Fibroblast of lung (primary cell): ENCODE results near the gene TSEN54. TPM values are rescaled to one million over a fixed set of nuclear protein-coding genes. Genes with fewer than 3 reads are reported as not detected.

Experiments used
- DNase-seq, 2 donors: peaks; one replicate each; pipeline versions ENCODE4 v3.0.0 to v3.0.0-alpha.2; 2010; ENCODE audit warnings: low read depth in 2 of 2
- H2AFZ ChIP-seq: 2 replicates; pipeline ENCODE4 v1.5.1; 2012; ENCODE audit warnings: low read length, control low read depth, inconsistent platforms
- H3K27ac ChIP-seq: 2 replicates; pipeline ENCODE4 v1.5.1; 2011; ENCODE audit warnings: low read length, control low read depth; ENCODE audit not compliant: insufficient read depth
- H3K27me3 ChIP-seq: 2 replicates; pipeline ENCODE4 v1.5.1; 2011; ENCODE audit warnings: mild to moderate bottlenecking, low read length; ENCODE audit not compliant: control insufficient read depth, insufficient read depth
- H3K36me3 ChIP-seq: 2 replicates; pipeline ENCODE4 v1.5.1; 2011; ENCODE audit warnings: low read length; ENCODE audit not compliant: control insufficient read depth, insufficient read depth
- H3K4me1 ChIP-seq: 2 replicates; pipeline ENCODE4 v1.5.1; 2011; ENCODE audit warnings: low read length; ENCODE audit not compliant: control insufficient read depth, insufficient read depth; ENCODE audit errors: extremely low read depth
- H3K4me2 ChIP-seq: 2 replicates; pipeline ENCODE4 v1.5.1; 2011; ENCODE audit warnings: low read length, control low read depth; ENCODE audit not compliant: insufficient read depth; ENCODE audit errors: extremely low read depth
- H3K4me3 ChIP-seq, 4 experiments: fragments of 200-600 bp in 1 of 4; sonication (generic) in 1 of 4; replicated peaks in 1 of 4; 2 replicates each; pipeline ENCODE4 v1.5.1; 2011 to 2016; ENCODE audit warnings: low read length in 4 of 4, low read depth in 3 of 4, mild to moderate bottlenecking in 3 of 4, control low read depth in 2 of 4, inconsistent platforms in 1 of 4, mixed read lengths in 1 of 4; ENCODE audit not compliant: insufficient read depth in 1 of 4; ENCODE audit errors: control extremely low read depth in 1 of 4
- H3K79me2 ChIP-seq: 2 replicates; pipeline ENCODE4 v1.5.1; 2012; ENCODE audit warnings: mild to moderate bottlenecking, low read length, inconsistent platforms; ENCODE audit not compliant: control insufficient read depth, insufficient read depth
- H3K9ac ChIP-seq: 2 replicates; pipeline ENCODE4 v1.5.1; 2011; ENCODE audit warnings: mild to moderate bottlenecking, low read length, control low read depth; ENCODE audit not compliant: insufficient read depth
- H3K9me3 ChIP-seq: 2 replicates; pipeline ENCODE4 v1.5.1; 2012; ENCODE audit warnings: low read depth, low read length; ENCODE audit not compliant: control insufficient read depth, insufficient read depth
- H4K20me1 ChIP-seq: 2 replicates; pipeline ENCODE4 v1.5.1; 2011; ENCODE audit warnings: low read length; ENCODE audit not compliant: control insufficient read depth, insufficient read depth; ENCODE audit errors: extremely low read depth
- EZH2 ChIP-seq: IDR thresholded peaks from 2 replicates; pipeline ENCODE4 v1.5.1; 2012; ENCODE audit warnings: low read length, control low read depth, mild to moderate bottlenecking; ENCODE audit errors: missing control alignments
- polyA plus RNA-seq, 2 donors: library from polyadenylated mRNA; depleted of rRNA in 1 of 2; stranded (reverse) in 1 of 2; unstranded in 1 of 2; fragments of >200 nt; gene quantifications; 2 replicates each; pipeline ENCODE4 v1.2.1, GENCODE V29; 2011 to 2012; ENCODE audit warnings: missing spikeins in 1 of 2
- total RNA-seq: library from RNA; depleted of rRNA; stranded (reverse); fragments of >200 nt; gene quantifications from 2 replicates; pipeline ENCODE4 v1.2.1, GENCODE V29; 2014
- TF ChIP-seq, protein P1 (sequence below), 2 donors: IDR thresholded peaks in 1 of 2; conservative IDR thresholded peaks in 1 of 2; 1 replicate in 1 of 2; 2 replicates in 1 of 2; pipeline ENCODE4 v1.5.1; 2011 to 2012; ENCODE audit warnings: low read length in 2 of 2, control low read depth in 1 of 2, inconsistent platforms in 1 of 2, low read depth in 1 of 2, mild to moderate bottlenecking in 1 of 2

The TSEN54 gene
- total and polyA plus RNA-seq, 2 donors (not counting 1 experiment from before 2014, with no cell fraction given), result 5.3 to 7.8 TPM

- no peaks in the 10 kb centered on the region for H4K20me1 ChIP-seq
Measured at GRCh38 chr17:75471207-75471606, 45.1 kb upstream of the TSEN54 start.

DNA sequence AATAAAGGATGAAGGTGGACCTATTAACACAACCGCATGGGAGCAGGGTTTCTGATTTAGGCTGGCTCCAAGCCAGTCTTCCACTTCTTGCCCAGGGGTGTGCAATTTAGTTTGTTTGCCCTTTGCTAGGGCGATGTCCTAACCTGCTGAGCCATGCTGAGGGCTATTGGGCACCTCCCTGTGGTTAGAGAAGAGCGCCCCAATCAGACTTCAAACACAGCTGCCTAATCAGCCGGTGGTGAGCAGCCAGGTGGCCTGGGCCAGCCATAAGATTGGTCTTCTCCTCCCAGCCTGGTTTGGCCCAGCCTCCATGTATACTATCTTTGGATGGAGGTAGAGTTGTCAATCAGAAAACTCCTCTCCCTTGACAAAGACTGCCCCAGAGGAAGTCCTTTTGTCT is 44.2 kb upstream of the TSEN54 start:
- peaks cover 14% of the 10 kb centered on the region for H3K4me1 ChIP-seq
- DNase-seq, result no peak

More at GRCh38 chr17:75471207-75471606, 45.1 kb upstream of the TSEN54 start:
- Histone ChIP-seq H3K4me2 (no peak overlapping the region), H3K79me2 (no peaks in the 10 kb centered on the region), H3K4me3 (no peak overlapping the region), H3K9me3 (no peaks in the 10 kb centered on the region), H3K27ac (no peak overlapping the region), H2AFZ (no peak overlapping the region), H3K9ac (no peak overlapping the region), H3K36me3 (no peaks in the 10 kb centered on the region), H3K4me1 (peaks cover 7% of the 10 kb centered on the region), H3K27me3 (no peaks in the 10 kb centered on the region)
- DNase-seq, result no peak
- TF ChIP-seq, protein P1, sequence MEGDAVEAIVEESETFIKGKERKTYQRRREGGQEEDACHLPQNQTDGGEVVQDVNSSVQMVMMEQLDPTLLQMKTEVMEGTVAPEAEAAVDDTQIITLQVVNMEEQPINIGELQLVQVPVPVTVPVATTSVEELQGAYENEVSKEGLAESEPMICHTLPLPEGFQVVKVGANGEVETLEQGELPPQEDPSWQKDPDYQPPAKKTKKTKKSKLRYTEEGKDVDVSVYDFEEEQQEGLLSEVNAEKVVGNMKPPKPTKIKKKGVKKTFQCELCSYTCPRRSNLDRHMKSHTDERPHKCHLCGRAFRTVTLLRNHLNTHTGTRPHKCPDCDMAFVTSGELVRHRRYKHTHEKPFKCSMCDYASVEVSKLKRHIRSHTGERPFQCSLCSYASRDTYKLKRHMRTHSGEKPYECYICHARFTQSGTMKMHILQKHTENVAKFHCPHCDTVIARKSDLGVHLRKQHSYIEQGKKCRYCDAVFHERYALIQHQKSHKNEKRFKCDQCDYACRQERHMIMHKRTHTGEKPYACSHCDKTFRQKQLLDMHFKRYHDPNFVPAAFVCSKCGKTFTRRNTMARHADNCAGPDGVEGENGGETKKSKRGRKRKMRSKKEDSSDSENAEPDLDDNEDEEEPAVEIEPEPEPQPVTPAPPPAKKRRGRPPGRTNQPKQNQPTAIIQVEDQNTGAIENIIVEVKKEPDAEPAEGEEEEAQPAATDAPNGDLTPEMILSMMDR (conservative IDR thresholded peaks at IDR 0.05 in 1 of 2, IDR thresholded peaks at IDR 0.05 in 1 of 2; ENCODE audit: low read depth in 1 of 2, low read length in 2 of 2), result no peak
- TF ChIP-seq EZH2, result no peak

GRCh38 chr17:75473246-75473645 is 43.1 kb upstream of the TSEN54 start:
- no peak for DNase-seq
- no peak overlapping the region for H3K4me2 ChIP-seq
- no peaks in the 10 kb centered on the region for H4K20me1 ChIP-seq
- TF ChIP-seq, protein P1 (conservative IDR thresholded peaks at IDR 0.05 in 1 of 2, IDR thresholded peaks at IDR 0.05 in 1 of 2; ENCODE audit: low read depth in 1 of 2, low read length in 2 of 2), result no peak
- TF ChIP-seq EZH2, result no peak
- peaks cover 14% of the 10 kb centered on the region for H3K4me1 ChIP-seq
- no peaks in the 10 kb centered on the region for H3K79me2 ChIP-seq
- H3K27ac ChIP-seq, result no peak overlapping the region
- no peaks in the 10 kb centered on the region for H3K36me3 ChIP-seq
- H3K4me3 ChIP-seq, result no peak overlapping the region
- no peak overlapping the region for H3K9ac ChIP-seq
- no peaks in the 10 kb centered on the region for H3K9me3 ChIP-seq
- H3K27me3 ChIP-seq, result no peaks in the 10 kb centered on the region
- H2AFZ ChIP-seq, result no peak overlapping the region

More for the DNA sequence above, 44.2 kb upstream of the TSEN54 start:
- no peaks in the 10 kb centered on the region for H3K79me2 ChIP-seq
- H3K9me3 ChIP-seq, result no peaks in the 10 kb centered on the region
- H2AFZ ChIP-seq, result no peak overlapping the region
- no peaks in the 10 kb centered on the region for H4K20me1 ChIP-seq
- TF ChIP-seq, protein P1 (conservative IDR thresholded peaks at IDR 0.05 in 1 of 2, IDR thresholded peaks at IDR 0.05 in 1 of 2; ENCODE audit: low read depth in 1 of 2, low read length in 2 of 2), result no peak
- no peak for TF ChIP-seq EZH2
- H3K27ac ChIP-seq, result no peak overlapping the region
- H3K27me3 ChIP-seq, result no peaks in the 10 kb centered on the region
- no peak overlapping the region for H3K4me3 ChIP-seq
- H3K36me3 ChIP-seq, result no peaks in the 10 kb centered on the region
- H3K4me2 ChIP-seq, result no peak overlapping the region
- H3K9ac ChIP-seq, result no peak overlapping the region
